NCI-H524 treated with DMSO at 0.1 percent for 48 hours (cell line): ENCODE data around the gene TALDO1.
"Not testable (repeated sequence)": the region's sequence is repeated elsewhere in the genome, so short reads cannot be mapped to it uniquely, and the experiment has no call there.

Experiments
- DNase-seq: peaks from one replicate; lab custom pipeline; 2025; lab: John Stamatoyannopoulos, UW

TALDO1 gene

DNA sequence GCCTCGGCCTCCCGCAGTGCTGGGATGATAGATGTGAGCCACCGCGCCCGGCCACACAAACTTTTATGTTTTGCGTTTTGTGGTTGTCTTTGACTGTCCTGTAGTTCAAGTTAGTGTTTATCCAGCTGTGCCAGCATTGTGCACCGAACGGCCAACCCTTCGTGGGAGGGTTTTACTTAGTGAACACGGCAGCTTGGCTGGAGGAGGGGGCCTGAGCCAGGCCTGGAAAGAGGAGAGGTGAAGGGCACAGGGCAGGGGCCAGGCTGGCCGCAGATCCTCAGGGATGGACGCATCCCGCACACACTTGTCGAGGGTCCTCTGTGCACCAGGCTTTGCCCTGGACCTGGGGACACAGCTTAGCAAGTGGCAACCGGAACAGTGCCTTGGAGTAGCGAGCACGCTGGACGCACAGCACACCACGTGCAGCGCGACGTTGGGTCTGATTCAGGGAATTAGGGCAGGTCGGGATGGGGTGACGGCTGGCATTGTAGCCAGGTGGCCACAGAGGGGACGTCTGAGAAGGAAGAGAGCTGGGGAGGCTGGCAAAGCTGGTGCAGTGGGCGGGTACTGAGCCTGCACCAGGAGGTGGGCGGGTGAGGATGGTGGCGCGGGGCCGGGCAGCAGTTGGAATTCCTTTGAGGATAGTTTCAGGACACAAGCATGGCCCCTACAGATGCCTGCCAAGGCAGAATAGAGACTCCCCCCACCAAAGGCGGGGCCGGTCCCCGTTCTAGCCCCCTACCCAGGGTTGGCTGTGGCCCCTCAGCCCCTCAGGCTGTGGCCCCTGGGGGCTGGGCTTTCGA, 27.8 kb upstream of the TALDO1 start:
- no peak for DNase-seq

DNA sequence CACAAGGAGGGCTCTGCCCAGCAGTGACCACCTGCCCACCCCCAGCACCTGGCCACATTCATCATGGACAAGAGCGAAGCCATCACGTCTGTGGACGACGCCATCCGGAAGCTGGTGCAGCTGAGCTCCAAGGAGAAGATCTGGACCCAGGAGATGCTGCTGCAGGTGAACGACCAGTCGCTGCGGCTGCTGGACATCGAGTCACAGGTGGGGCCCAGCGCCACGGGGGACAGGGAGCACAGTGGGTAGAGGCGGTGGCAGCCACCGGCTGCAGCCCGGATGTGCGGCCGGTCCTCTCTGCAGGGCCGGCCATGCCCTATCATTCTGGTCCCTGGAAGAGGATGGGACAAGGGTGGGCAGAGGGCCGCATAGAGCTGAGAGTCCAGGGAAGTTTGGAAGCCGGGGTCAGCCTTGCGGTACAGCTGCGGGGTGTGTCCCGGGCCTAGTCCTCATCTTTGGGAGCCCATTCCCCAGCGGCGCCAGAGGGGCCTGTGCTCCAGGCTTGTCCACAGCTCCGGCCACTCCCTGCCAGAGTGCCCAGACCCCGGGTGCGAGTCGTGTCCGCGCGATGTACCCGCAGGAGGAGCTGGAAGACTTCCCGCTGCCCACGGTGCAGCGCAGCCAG, 27.1 kb upstream of the TALDO1 start:
- DNase-seq = no peak

DNA sequence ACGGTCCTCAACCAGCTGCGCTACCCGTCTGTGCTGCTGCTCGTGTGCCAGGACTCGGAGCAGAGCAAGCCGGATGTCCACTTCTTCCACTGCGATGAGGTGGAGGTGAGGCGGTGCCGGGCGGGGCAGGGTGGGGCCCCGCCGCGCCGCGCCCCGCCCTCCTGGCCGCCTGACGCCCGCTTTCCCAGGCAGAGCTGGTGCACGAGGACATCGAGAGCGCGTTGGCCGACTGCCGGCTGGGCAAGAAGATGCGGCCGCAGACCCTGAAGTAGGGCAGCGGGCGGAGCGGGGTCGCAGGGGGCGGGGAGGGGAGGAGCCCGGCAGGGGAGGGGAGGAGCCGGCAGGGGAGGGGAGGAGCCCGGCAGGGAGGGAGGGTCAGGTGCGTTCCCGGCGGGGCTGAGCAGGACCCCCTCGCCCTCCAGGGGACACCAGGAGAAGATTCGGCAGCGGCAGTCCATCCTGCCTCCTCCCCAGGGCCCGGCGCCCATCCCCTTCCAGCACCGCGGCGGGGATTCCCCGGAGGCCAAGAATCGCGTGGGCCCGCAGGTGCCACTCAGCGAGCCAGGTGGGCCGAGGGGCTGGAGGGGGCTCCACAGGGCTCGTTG, 26.5 kb upstream of the TALDO1 start:
- DNase-seq = no peak

DNA sequence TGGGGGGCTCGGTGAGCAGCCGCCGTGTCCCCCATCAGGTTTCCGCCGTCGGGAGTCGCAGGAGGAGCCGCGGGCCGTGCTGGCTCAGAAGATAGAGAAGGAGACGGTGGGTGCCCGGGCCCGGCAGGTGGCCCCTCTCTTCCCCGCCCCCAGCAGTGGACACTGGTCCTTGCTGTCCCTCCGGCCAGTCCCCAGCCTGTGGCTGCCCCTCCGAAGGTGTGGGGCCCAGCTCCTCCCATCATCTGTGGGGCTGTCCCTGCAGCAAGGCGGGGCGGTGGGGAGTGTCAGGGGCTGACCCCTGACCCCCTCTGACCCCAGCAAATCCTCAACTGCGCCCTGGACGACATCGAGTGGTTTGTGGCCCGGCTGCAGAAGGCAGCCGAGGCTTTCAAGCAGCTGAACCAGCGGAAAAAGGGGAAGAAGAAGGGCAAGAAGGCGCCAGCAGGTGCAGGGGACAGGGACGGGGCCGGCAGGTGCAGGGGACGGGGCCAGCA, 26.0 kb upstream of the TALDO1 start:
- DNase-seq = no peak

- DNase-seq = no peak
Observed at GRCh38 chr11:721741-722345, 25.4 kb upstream of the TALDO1 start.

- no peak for DNase-seq
Observed at GRCh38 chr11:722346-722811, 24.9 kb upstream of the TALDO1 start.

DNA sequence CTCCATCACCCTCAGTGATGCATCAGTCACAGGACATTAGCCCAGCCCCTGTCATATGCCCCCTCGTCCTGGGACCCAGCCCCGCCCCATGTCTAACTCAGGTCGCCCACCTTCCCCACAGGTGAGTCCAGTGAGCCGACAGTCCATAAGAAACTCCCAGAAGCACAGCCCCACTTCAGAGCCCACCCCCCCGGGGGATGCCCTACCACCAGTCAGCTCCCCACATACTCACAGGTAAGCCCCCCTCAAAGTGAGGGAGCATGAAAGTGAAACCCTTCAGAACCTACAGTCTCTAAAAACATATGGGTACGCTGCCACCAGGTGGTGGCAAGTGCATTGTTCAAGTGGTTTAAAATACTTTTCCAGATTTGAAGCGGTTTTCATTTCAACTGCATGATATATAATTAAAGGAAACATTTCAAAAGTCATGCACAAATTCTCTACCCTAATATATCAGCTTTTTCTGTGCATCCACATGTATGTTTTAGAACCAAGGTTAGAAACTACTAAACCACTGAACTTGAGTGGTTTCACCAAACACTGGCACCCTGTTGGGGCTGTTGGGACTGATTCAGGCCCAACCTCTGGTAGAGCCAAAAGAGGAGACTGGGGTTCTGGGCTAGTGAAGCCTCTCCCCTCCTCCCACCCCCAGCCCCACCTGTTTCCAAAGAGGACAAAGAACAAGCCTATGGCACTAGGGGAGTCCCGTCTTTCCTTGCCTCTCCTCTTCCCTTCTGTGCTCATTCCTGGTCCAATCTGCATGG, 24.0 kb upstream of the TALDO1 start:
- DNase-seq = no peak

DNA sequence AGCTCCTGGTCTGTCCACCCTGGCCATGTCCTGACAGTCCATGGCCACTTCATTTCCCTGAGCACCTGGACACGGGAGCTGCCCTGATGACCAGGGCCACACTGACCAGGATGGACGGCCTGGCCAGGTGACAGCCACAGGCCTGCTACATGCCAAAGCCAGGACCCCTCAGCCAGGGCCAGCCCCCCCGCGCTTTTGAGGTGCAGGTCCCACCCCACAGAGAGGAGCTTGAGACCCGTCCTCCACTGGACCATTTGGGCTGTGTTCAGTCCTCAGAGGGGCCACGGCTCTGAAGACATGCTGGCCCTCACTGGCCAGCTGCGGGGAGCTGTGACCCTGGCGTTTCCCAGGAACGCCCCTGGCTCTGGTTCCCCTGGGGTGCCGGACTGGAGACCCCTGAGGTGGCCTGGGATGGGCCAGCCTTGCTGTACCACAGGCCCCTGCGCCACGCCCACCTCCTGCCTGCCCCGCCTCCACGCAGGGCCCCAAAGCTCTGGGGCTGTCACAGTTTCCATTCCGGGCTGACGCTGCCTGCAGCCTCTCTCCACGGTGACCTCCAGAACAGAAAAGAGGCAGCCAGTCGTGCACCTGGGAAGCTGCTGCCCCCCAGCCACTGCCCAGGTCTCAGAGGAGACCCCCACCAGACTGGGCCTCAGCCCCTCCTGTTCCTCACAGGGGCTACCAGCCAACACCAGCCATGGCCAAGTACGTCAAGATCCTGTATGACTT, 23.1 kb upstream of the TALDO1 start:
- DNase-seq = no peak

GRCh38 chr11:724778-725386, 22.4 kb upstream of the TALDO1 start:
- DNase-seq = no peak

- no peak for DNase-seq
Observed at GRCh38 chr11:725624-726202, 21.6 kb upstream of the TALDO1 start.

- no peak for DNase-seq
Observed at GRCh38 chr11:726278-727220, 20.7 kb upstream of the TALDO1 start.

- DNase-seq = no peak
Observed at GRCh38 chr11:727281-727701, 20.0 kb upstream of the TALDO1 start.

GRCh38 chr11:727859-728748, 19.2 kb upstream of the TALDO1 start:
- DNase-seq = no peak

- no peak for DNase-seq
Observed at GRCh38 chr11:728901-729491, 18.3 kb upstream of the TALDO1 start.

GRCh38 chr11:729492-730074, 17.7 kb upstream of the TALDO1 start:
- no peak for DNase-seq

DNA sequence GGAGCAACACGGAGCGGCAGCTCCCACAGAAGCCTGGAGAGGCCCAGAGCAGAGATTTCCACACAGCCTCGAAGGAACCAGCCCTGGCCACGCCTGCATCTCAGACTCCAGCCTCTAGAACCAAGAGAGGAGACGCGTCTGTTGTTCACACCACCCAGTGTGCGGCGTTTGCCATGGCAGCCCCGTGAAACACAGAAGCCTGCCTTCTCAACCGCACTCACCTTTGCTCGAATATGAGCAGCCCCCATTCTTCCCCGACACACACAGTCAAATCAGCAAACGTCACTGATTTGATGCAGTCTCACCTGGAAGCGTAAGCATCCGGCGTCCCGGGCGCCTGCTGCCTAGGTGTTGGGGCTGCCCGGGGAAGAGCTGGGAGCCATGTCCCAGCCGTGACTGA, 14.2 kb upstream of the TALDO1 start:
- no peak for DNase-seq

DNA sequence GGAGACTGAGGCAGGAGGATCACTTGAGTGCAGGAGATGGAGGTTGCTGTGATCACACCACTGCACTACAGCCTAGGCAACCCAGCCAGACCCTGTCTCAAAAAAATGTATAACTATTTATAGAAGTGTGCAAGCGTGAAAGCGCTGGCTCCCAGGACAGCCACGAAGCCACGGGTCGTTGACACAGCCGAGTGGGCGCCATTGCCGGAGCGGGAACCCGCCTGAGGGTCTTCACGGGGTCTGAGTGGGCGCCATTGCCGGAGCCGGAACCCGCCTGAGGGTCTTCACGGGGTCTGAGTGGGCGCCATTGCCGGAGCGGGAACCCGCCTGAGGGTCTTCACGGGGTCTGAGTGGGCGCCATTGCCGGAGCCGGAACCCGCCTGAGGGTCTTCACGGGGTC, 12.7 kb upstream of the TALDO1 start:
- not testable (repeated sequence) for DNase-seq
